H1 (cell line): ENCODE measurements around the gene CTNND2. TPM values are rescaled to one million over a fixed set of nuclear protein-coding genes. Genes with fewer than 3 reads are reported as not detected.
A peak's percentile ranks its signal among the peaks of the same experiment; 100 is the strongest.

ENCODE experiments used
- CTCF ChIA-PET: fragments of 300-600 bp; sonication (Branson Sonifier 250); formaldehyde crosslinking; loops from one replicate; lab custom pipeline; 2021; ENCODE audit not compliant: partially characterized antibody; lab: Charles Lee
- POLR2A ChIA-PET: fragments of 300-600 bp; sonication (Branson Sonifier 250); formaldehyde crosslinking; loops from one replicate; lab custom pipeline; 2021; ENCODE audit warnings: inconsistent platforms; ENCODE audit not compliant: partially characterized antibody; lab: Charles Lee
- DNase-seq, 2 experiments: peaks; one replicate each; pipeline versions ENCODE4 v3.0.0 to v3.0.0-alpha.2; 2010 to 2022; ENCODE audit warnings: low spot score in 2 of 2, low read depth in 1 of 2, mixed read lengths in 1 of 2
- FAIRE-seq: peaks from 2 replicates; lab custom pipeline; 2011; peaks lifted over from hg19 to GRCh38; lab: Jason Lieb, UNC
- H2AFZ ChIP-seq: 2 replicates; pipeline ENCODE4 v1.8.1; 2012; ENCODE audit warnings: low read length, inconsistent platforms
- H2AK5ac ChIP-seq: 2 replicates; pipeline ENCODE4 v1.6.1; 2013; ENCODE audit warnings: low read depth, low read length
- H2BK120ac ChIP-seq: replicated peaks from 2 replicates; pipeline ENCODE3; 2013; ENCODE audit warnings: low read depth, low read length, inconsistent platforms
- H2BK12ac ChIP-seq: 2 replicates; pipeline ENCODE4 v1.6.1; 2013; ENCODE audit warnings: low read depth, low read length
- H2BK15ac ChIP-seq: 2 replicates; pipeline ENCODE4 v1.6.1; 2013; ENCODE audit warnings: low read length
- H2BK20ac ChIP-seq: 2 replicates; pipeline ENCODE4 v1.6.1; 2013; ENCODE audit warnings: low read length
- H2BK5ac ChIP-seq: 2 replicates; pipeline ENCODE4 v1.6.1; 2013; ENCODE audit warnings: low read depth, low read length
- H3K14ac ChIP-seq: 2 replicates; pipeline ENCODE4 v1.6.1; 2013; ENCODE audit warnings: inconsistent platforms; ENCODE audit not compliant: insufficient read length
- H3K18ac ChIP-seq: 2 replicates; pipeline ENCODE4 v1.6.1; 2013; ENCODE audit warnings: low read length; ENCODE audit errors: extremely low read depth
- H3K23ac ChIP-seq: 2 replicates; pipeline ENCODE4 v1.6.1; 2013; ENCODE audit warnings: inconsistent platforms; ENCODE audit not compliant: insufficient read length
- H3K23me2 ChIP-seq: 2 replicates; pipeline ENCODE4 v1.6.1; 2013; ENCODE audit warnings: low read depth, low read length
- H3K27ac ChIP-seq: 2 replicates; pipeline ENCODE4 v1.6.1; 2011; ENCODE audit warnings: low read depth, low read length, inconsistent platforms
- H3K27me3 ChIP-seq, 4 experiments: replicated peaks in 1 of 4; 1 replicate in 1 of 4; 2 replicates in 3 of 4; pipeline versions ENCODE4 v1.6.1 to v1.8.1; 2011 to 2013; ENCODE audit warnings: low read length in 3 of 4, mild to moderate bottlenecking in 3 of 4, inconsistent platforms in 2 of 4, mixed read lengths in 2 of 4, moderate library complexity in 1 of 4; ENCODE audit not compliant: control insufficient read depth in 3 of 4, insufficient read depth in 3 of 4; ENCODE audit errors: extremely low read depth in 1 of 4
- H3K36me3 ChIP-seq, 4 experiments: 2 replicates each; pipeline versions ENCODE4 v1.6.1 to v1.8.1; 2011 to 2013; ENCODE audit warnings: mild to moderate bottlenecking in 4 of 4, low read length in 3 of 4, moderate library complexity in 2 of 4, control low read depth in 1 of 4, inconsistent platforms in 1 of 4; ENCODE audit not compliant: insufficient read depth in 4 of 4, control insufficient read depth in 2 of 4
- H3K4ac ChIP-seq: replicated peaks from 2 replicates; pipeline ENCODE3; 2013; ENCODE audit warnings: low read length, low read depth, mixed read lengths, inconsistent platforms; ENCODE audit not compliant: insufficient read length
- H3K4me1 ChIP-seq, 4 experiments: replicated peaks in 1 of 4; 1 replicate in 1 of 4; 2 replicates in 3 of 4; pipeline versions ENCODE4 v1.6.1 to v1.8.1; 2011 to 2013; ENCODE audit warnings: low read length in 3 of 4, inconsistent platforms in 2 of 4, mixed read lengths in 1 of 4; ENCODE audit not compliant: insufficient read depth in 4 of 4, control insufficient read depth in 3 of 4
- H3K4me2 ChIP-seq, 2 experiments: 2 replicates each; pipeline versions ENCODE4 v1.6.1 to v1.8.1; 2011 to 2013; ENCODE audit warnings: low read depth in 2 of 2, low read length in 2 of 2, control low read depth in 1 of 2, inconsistent platforms in 1 of 2, mild to moderate bottlenecking in 1 of 2; ENCODE audit not compliant: insufficient read depth in 1 of 2
- H3K4me3 ChIP-seq, 4 experiments: fragments of 200-600, 300-600 bp in 1 of 4; sonication (generic), shearing (Covaris generic), sonication (Bioruptor Twin) in 1 of 4; 2 replicates each; pipeline versions ENCODE4 v1.5.1 to v1.8.1; 2011 to 2016; ENCODE audit warnings: low read length in 4 of 4, low read depth in 3 of 4, control low read depth in 2 of 4, inconsistent platforms in 2 of 4, mild to moderate bottlenecking in 2 of 4, mixed read lengths in 1 of 4, moderate library complexity in 1 of 4; ENCODE audit not compliant: insufficient read depth in 2 of 4; ENCODE audit errors: extremely low read depth in 1 of 4
- H3K56ac ChIP-seq: replicated peaks from 2 replicates; pipeline ENCODE3; 2013; ENCODE audit warnings: low read depth, mild to moderate bottlenecking, mixed read lengths, low read length, inconsistent platforms; ENCODE audit not compliant: insufficient read length
- H3K79me1 ChIP-seq: 2 replicates; pipeline ENCODE4 v1.6.1; 2013; ENCODE audit warnings: low read depth, low read length, control low read depth
- H3K79me2 ChIP-seq, 2 experiments: 2 replicates each; pipeline versions ENCODE4 v1.6.1 to v1.8.1; 2012 to 2013; ENCODE audit warnings: low read length in 2 of 2, mild to moderate bottlenecking in 2 of 2, inconsistent platforms in 1 of 2; ENCODE audit not compliant: insufficient read depth in 2 of 2, control insufficient read depth in 1 of 2
- H3K9ac ChIP-seq, 4 experiments: replicated peaks in 1 of 4; 1 replicate in 1 of 4; 2 replicates in 3 of 4; pipeline versions ENCODE4 v1.6.1 to v1.8.1; 2011 to 2013; ENCODE audit warnings: low read depth in 3 of 4, low read length in 3 of 4, control low read depth in 2 of 4, mild to moderate bottlenecking in 2 of 4, moderate library complexity in 2 of 4, inconsistent platforms in 1 of 4; ENCODE audit errors: extremely low read depth in 1 of 4
- H3K9me3 ChIP-seq, 2 experiments: 2 replicates each; pipeline versions ENCODE4 v1.6.1 to v1.8.1; 2012 to 2013; ENCODE audit warnings: mild to moderate bottlenecking in 2 of 2, moderate library complexity in 2 of 2, control low read depth in 1 of 2, inconsistent platforms in 1 of 2, low read depth in 1 of 2, low read length in 1 of 2, mixed read lengths in 1 of 2; ENCODE audit not compliant: insufficient read depth in 2 of 2
- H4K20me1 ChIP-seq, 2 experiments: replicated peaks in 1 of 2; 2 replicates each; pipeline versions ENCODE3 to v1.8.1; 2011 to 2013; ENCODE audit warnings: inconsistent platforms in 2 of 2, low read length in 2 of 2, mild to moderate bottlenecking in 1 of 2; ENCODE audit not compliant: insufficient read depth in 2 of 2, control insufficient read depth in 1 of 2
- H4K5ac ChIP-seq: 2 replicates; pipeline ENCODE4 v1.6.1; 2013; ENCODE audit warnings: low read length, low read depth, mixed read lengths, inconsistent platforms; ENCODE audit not compliant: insufficient read length
- H4K8ac ChIP-seq: 2 replicates; pipeline ENCODE4 v1.8.0; 2013; ENCODE audit warnings: mild to moderate bottlenecking, moderate library complexity, low read length, inconsistent platforms; ENCODE audit not compliant: insufficient read depth; ENCODE audit errors: extremely low read depth
- H4K91ac ChIP-seq: replicated peaks from 2 replicates; pipeline ENCODE3; 2013; ENCODE audit warnings: low read length, mixed read lengths, inconsistent platforms; ENCODE audit not compliant: insufficient read length
- CEBPB ChIP-seq: IDR thresholded peaks from 2 replicates; pipeline ENCODE4 v1.6.1; 2012; ENCODE audit warnings: low read depth, low read length
- CHD1 ChIP-seq: IDR thresholded peaks from 2 replicates; pipeline ENCODE4 v1.6.1; 2012; ENCODE audit warnings: low read depth, low read length, improper control_type of control experiment
- EP300 ChIP-seq, 2 experiments: IDR thresholded peaks; 1 replicate in 1 of 2; 2 replicates in 1 of 2; pipeline ENCODE4 v1.6.1; 2011 to 2012; ENCODE audit warnings: low read depth in 2 of 2, low read length in 2 of 2, mild to moderate bottlenecking in 2 of 2, borderline replicate concordance in 1 of 2, inconsistent platforms in 1 of 2, moderate library complexity in 1 of 2
- RAD21 ChIP-seq, 2 experiments: IDR thresholded peaks in 1 of 2; conservative IDR thresholded peaks in 1 of 2; 2 replicates each; pipeline ENCODE4 v1.6.1; 2011; ENCODE audit warnings: low read depth in 2 of 2, low read length in 2 of 2, improper control_type of control experiment in 1 of 2, inconsistent platforms in 1 of 2, mild to moderate bottlenecking in 1 of 2, moderate library complexity in 1 of 2
- RBBP5 ChIP-seq: IDR thresholded peaks from 2 replicates; pipeline ENCODE4 v1.7.1; 2012; ENCODE audit warnings: low read depth, mild to moderate bottlenecking, inconsistent platforms, low read length, moderate library complexity, borderline replicate concordance
- TCF12 ChIP-seq: IDR thresholded peaks from 2 replicates; pipeline ENCODE4 v1.6.1; 2011; ENCODE audit warnings: low read depth, mild to moderate bottlenecking, low read length
- YY1 ChIP-seq: IDR thresholded peaks from 2 replicates; pipeline ENCODE4 v1.6.1; 2011; ENCODE audit warnings: low read depth, mild to moderate bottlenecking, low read length
- WGBS, 2 experiments: shearing (Covaris generic) in 1 of 2; methylation state at CpG; one replicate each; pipeline versions ENCODE4 v1.1.6 to v1.1.7; 2013 to 2015; ENCODE audit warnings: low lambda C conversion rate in 2 of 2, mixed read lengths in 2 of 2, inconsistent platforms in 1 of 2, low coverage in 1 of 2, missing lambda C conversion rate in 1 of 2; ENCODE audit not compliant: insufficient replicate concordance in 2 of 2, insufficient coverage in 1 of 2, insufficient read length in 1 of 2; ENCODE audit errors: extremely low coverage in 1 of 2, missing lambda C conversion rate in 1 of 2; 5-methylcytosine and 5-hydroxymethylcytosine counted together
- polyA plus RNA-seq, 7 experiments: library from polyadenylated mRNA; depleted of rRNA in 3 of 7; stranded (reverse) in 5 of 7; unstranded in 2 of 7; fragments of >200 nt in 5 of 7; fragments of 200-250 nt in 2 of 7; gene quantifications; 1 replicate in 5 of 7; 2 replicates in 1 of 7; 4 replicates in 1 of 7; pipeline versions ENCODE4 v1.2.1 to v1.2.3, GENCODE V29; 2011 to 2013; ENCODE audit warnings: missing spikeins in 2 of 7, mixed read lengths in 2 of 7
- total RNA-seq: library from RNA; stranded (reverse); fragmentation: NEBNext Ultra II Directional; extraction: Animal tissue kit (Norgen Biotek cat#: 25700); gene quantifications from 2 replicates; pipeline ENCODE4 v1.2.1, GENCODE V29; 2021
- TF ChIP-seq, protein P1 (sequence below): IDR thresholded peaks from 2 replicates; pipeline ENCODE4 v1.6.1; 2012; ENCODE audit warnings: low read length, inconsistent platforms

The CTNND2 gene
- total and polyA plus RNA-seq, 2 of the 8 experiments (the other 6 are each of a cell fraction or from before 2014, with no cell fraction given): 7.4 to 14.2 TPM

DNA sequence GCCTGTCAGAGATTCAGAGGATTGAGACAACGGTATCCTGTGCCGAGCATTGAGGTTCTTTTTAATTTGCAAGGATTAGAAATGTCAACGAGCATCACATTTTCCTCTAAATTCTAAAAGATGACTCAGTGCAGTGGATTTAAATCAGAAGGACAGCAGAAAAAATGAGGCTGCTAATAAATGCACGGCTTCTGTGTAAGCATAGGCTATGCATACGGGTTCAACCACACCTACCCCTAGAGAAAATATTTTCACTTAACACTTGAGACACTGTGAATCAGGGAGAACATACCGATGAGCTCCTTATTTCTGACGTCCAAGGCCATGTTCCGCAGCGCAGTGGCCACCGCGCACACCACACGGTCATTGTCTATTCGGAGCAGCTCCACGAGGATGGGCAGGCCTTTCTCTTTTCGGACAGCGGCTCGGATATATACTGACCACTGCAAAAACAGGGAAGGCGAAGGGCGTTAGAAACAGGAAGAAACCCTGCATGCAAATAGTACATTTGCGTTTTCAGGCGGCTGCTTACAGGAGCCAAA lies 821.8 kb downstream of the CTNND2 start:
- Histone ChIP-seq H3K23ac (no peak overlapping the region), H3K36me3 (no peaks in the 10 kb centered on the region), H2BK5ac (no peak overlapping the region), H3K4me1 (peaks cover 0 to 2% (median 0%) of the 10 kb centered on the region in 4 experiments; a peak in 1 of 7 replicates), H3K79me2 (no peaks in the 10 kb centered on the region), H2BK120ac (no peak overlapping the region), H3K18ac (no peak overlapping the region), H3K9me3 (no peaks in the 10 kb centered on the region), H3K56ac (no peak overlapping the region), H4K5ac (no peak overlapping the region), H3K27ac (no peak overlapping the region), H2BK15ac (no peak overlapping the region), H4K91ac (no peak overlapping the region), H3K4me3 (no peak overlapping the region), H3K14ac (no peak overlapping the region), H3K9ac (no peak overlapping the region; a peak in 1 of 7 replicates), H2AK5ac (no peak overlapping the region), H4K20me1 (no peaks in the 10 kb centered on the region), H4K8ac (no peak overlapping the region), H2AFZ (no peak overlapping the region), H3K23me2 (0 out of 2 replicates have a peak, but pooled peaks cover 1% of the 10 kb centered on the region), H2BK20ac (no peak overlapping the region), H3K4ac (peak overlapping the region; percentile 71), H2BK12ac (no peak overlapping the region), H3K79me1 (no peaks in the 10 kb centered on the region), H3K27me3 (no peaks in the 10 kb centered on the region), H3K4me2 (no peak overlapping the region)
- DNase-seq (no peak), FAIRE-seq (no peak)
- CTCF ChIA-PET: interaction anchor here (0.6 kb wide), 1 partner anchor 12 kb away, joined by 3 read pairs; no protein-coding TSS in a partner anchor
- 92% methylated on average over 21 of the region's 21 CpGs; no CpG with 5 or more reads in 1 of the 2 experiments for WGBS, 2 experiments
- TF ChIP-seq CEBPB (no peak), TCF12 (no peak), EP300 (IDR thresholded peaks at IDR 0.05; ENCODE audit: borderline replicate concordance in 1 of 2, low read depth in 2 of 2, low read length in 2 of 2) (no peak), RBBP5 (no peak), RAD21 (IDR thresholded peaks at IDR 0.05 in 1 of 2, conservative IDR thresholded peaks at IDR 0.05 in 1 of 2; ENCODE audit: low read depth in 2 of 2, low read length in 2 of 2) (no peak), CHD1 (no peak), YY1 (no peak)
- TF ChIP-seq, protein P1, sequence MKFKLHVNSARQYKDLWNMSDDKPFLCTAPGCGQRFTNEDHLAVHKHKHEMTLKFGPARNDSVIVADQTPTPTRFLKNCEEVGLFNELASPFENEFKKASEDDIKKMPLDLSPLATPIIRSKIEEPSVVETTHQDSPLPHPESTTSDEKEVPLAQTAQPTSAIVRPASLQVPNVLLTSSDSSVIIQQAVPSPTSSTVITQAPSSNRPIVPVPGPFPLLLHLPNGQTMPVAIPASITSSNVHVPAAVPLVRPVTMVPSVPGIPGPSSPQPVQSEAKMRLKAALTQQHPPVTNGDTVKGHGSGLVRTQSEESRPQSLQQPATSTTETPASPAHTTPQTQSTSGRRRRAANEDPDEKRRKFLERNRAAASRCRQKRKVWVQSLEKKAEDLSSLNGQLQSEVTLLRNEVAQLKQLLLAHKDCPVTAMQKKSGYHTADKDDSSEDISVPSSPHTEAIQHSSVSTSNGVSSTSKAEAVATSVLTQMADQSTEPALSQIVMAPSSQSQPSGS: no peak
- POLR2A ChIA-PET: no interaction called here
